HCT116 (cell line): ENCODE results near the gene POMT1. TPM values are rescaled to one million over a fixed set of nuclear protein-coding genes. Genes with fewer than 3 reads are reported as not detected.
"Not testable (repeated sequence)": the region's sequence is repeated elsewhere in the genome, so short reads cannot be mapped to it uniquely, and the experiment has no call there.

Experiments
- ATAC-seq: fragments of 200-7000 bp; cut with Tn5 transposase; 2 replicates; pipeline ENCODE4 v1.9.1; 2020; ENCODE audit warnings: mild to moderate bottlenecking, moderate library complexity
- BruUV-seq: library from RNA; stranded (reverse); fragments of 400-500 nt; replicated peaks from 2 replicates; lab custom pipeline; 2021; lab: Mats Ljungman, UMichigan
- CTCF ChIA-PET: fragments of 300-600 bp; sonication (Branson Sonifier 250); formaldehyde crosslinking; loops from one replicate; lab custom pipeline; 2021; ENCODE audit warnings: antibody characterized with exemption; lab: Charles Lee
- POLR2A ChIA-PET: fragments of 300-600, 350-600 bp; sonication (Branson Sonifier 250); formaldehyde crosslinking; loops from one replicate; lab custom pipeline; 2021; ENCODE audit warnings: antibody characterized with exemption; lab: Charles Lee
- RAD21 ChIA-PET, 2 experiments: fragments of 300-600 bp; sonication (Branson Sonifier 250); formaldehyde crosslinking; loops; one replicate each; lab custom pipeline; 2023; ENCODE audit warnings: low total read pairs in 2 of 2; ENCODE audit not compliant: uncharacterized antibody in 2 of 2, unreplicated experiment in 2 of 2, low non-redundant PET in 1 of 2; lab: Charles Lee
- DNase-seq: peaks from one replicate; pipeline ENCODE4 v3.0.0-alpha.2; 2010; ENCODE audit warnings: low read depth, low spot score
- H2AFZ ChIP-seq: fragments of 200-600 bp; shearing (Covaris generic), sonication (generic); 2 replicates; pipeline ENCODE4 v1.6.1; 2017; ENCODE audit warnings: low read depth, mixed run types, mixed read lengths, antibody characterized with exemption, low read length; ENCODE audit not compliant: poor library complexity, severe bottlenecking
- H3K27ac ChIP-seq: 2 replicates; pipeline ENCODE4 v1.5.1; 2012; ENCODE audit warnings: low read depth, low read length
- H3K27me3 ChIP-seq: fragments of 200-600 bp; sonication (generic); 2 replicates; pipeline ENCODE4 v1.6.1; 2016; ENCODE audit warnings: mixed run types, low read length, mixed read lengths; ENCODE audit not compliant: insufficient read depth
- H3K36me3 ChIP-seq, 2 experiments: fragments of 200-500 bp in 1 of 2; fragments of 200-600 bp in 1 of 2; sonication (Bioruptor generic) in 1 of 2; sonication (generic) in 1 of 2; 2 replicates each; pipeline versions ENCODE4 v1.5.1 to v1.6.1; 2014 to 2016; ENCODE audit warnings: low read length in 2 of 2, inconsistent platforms in 1 of 2, mixed read lengths in 1 of 2, mixed run types in 1 of 2; ENCODE audit not compliant: insufficient read depth in 2 of 2, control insufficient read depth in 1 of 2
- H3K4me1 ChIP-seq, 2 experiments: fragments of 200-600 bp in 1 of 2; sonication (generic) in 1 of 2; 2 replicates each; pipeline versions ENCODE4 v1.5.1 to v1.6.1; 2012 to 2017; ENCODE audit warnings: low read length in 2 of 2, inconsistent platforms in 1 of 2, mild to moderate bottlenecking in 1 of 2, mixed read lengths in 1 of 2, mixed run types in 1 of 2, moderate library complexity in 1 of 2; ENCODE audit not compliant: insufficient read depth in 2 of 2, control insufficient read depth in 1 of 2
- H3K4me2 ChIP-seq: fragments of 200-600 bp; sonication (generic); 2 replicates; pipeline ENCODE4 v1.6.1; 2017; ENCODE audit warnings: mixed run types, low read length, mixed read lengths
- H3K4me3 ChIP-seq, 2 experiments: fragments of 200-600 bp in 1 of 2; sonication (generic) in 1 of 2; replicated peaks in 1 of 2; 2 replicates each; pipeline ENCODE4 v1.5.1; 2011 to 2016; ENCODE audit warnings: low read length in 2 of 2, control low read depth in 1 of 2, low read depth in 1 of 2, mild to moderate bottlenecking in 1 of 2, mixed read lengths in 1 of 2, mixed run types in 1 of 2
- H3K79me2 ChIP-seq: fragments of 200-600 bp; sonication (generic); 2 replicates; pipeline ENCODE4 v1.6.1; 2017; ENCODE audit warnings: mild to moderate bottlenecking, mixed run types, low read length, moderate library complexity, mixed read lengths; ENCODE audit not compliant: insufficient read depth
- H3K9ac ChIP-seq: fragments of 200-600 bp; sonication (generic); 2 replicates; pipeline ENCODE4 v1.6.1; 2016; ENCODE audit warnings: low read length, mixed read lengths
- H3K9me2 ChIP-seq: fragments of 200-600 bp; sonication (generic), shearing (Covaris generic); 2 replicates; pipeline ENCODE4 v1.6.1; 2017; ENCODE audit warnings: mixed run types, mild to moderate bottlenecking, moderate library complexity; ENCODE audit not compliant: insufficient read depth
- H3K9me3 ChIP-seq, 2 experiments: fragments of 200-500 bp in 1 of 2; fragments of 200-600 bp in 1 of 2; sonication (Bioruptor generic) in 1 of 2; sonication (generic) in 1 of 2; 2 replicates each; pipeline ENCODE4 v1.6.1; 2014 to 2017; ENCODE audit warnings: low read length in 2 of 2, mixed read lengths in 2 of 2, inconsistent platforms in 1 of 2, low read depth in 1 of 2, mild to moderate bottlenecking in 1 of 2, mixed run types in 1 of 2, moderate library complexity in 1 of 2; ENCODE audit not compliant: control insufficient read depth in 1 of 2, insufficient read depth in 1 of 2
- H4K20me1 ChIP-seq: fragments of 200-600 bp; sonication (generic), shearing (Covaris generic); 2 replicates; pipeline ENCODE4 v1.6.1; 2017; ENCODE audit warnings: mixed run types, mild to moderate bottlenecking, moderate library complexity; ENCODE audit not compliant: insufficient read depth
- CBX3 ChIP-seq: IDR thresholded peaks from 2 replicates; pipeline ENCODE4 v1.6.1; 2012; ENCODE audit warnings: low read depth
- ELF1 ChIP-seq: IDR thresholded peaks from 2 replicates; pipeline ENCODE4 v1.6.1; 2012; ENCODE audit warnings: low read depth, borderline replicate concordance
- EZH2 ChIP-seq: fragments of 200-600 bp; sonication (generic); IDR thresholded peaks from 2 replicates; pipeline ENCODE4 v1.6.1; 2017; ENCODE audit warnings: antibody characterized with exemption, mixed run types
- EZH2phosphoT487 ChIP-seq: fragments of 200-600 bp; IDR thresholded peaks from 2 replicates; pipeline ENCODE4 v1.6.1; 2018; ENCODE audit warnings: antibody characterized with exemption, borderline replicate concordance
- FOSL1 ChIP-seq: IDR thresholded peaks from 2 replicates; pipeline ENCODE4 v1.6.1; 2012; ENCODE audit warnings: low read depth
- JUND ChIP-seq: IDR thresholded peaks from 2 replicates; pipeline ENCODE4 v1.6.1; 2012
- POLR2A ChIP-seq: IDR thresholded peaks from 2 replicates; pipeline ENCODE4 v1.7.0; 2011; ENCODE audit warnings: borderline replicate concordance; ENCODE audit not compliant: insufficient read depth, insufficient read length; ENCODE audit errors: extremely low read depth
- POLR2AphosphoS5 ChIP-seq: IDR thresholded peaks from 2 replicates; pipeline ENCODE4 v1.6.1; 2011; ENCODE audit warnings: mild to moderate bottlenecking, low read depth, low read length, moderate library complexity
- RAD21 ChIP-seq: IDR thresholded peaks from 2 replicates; pipeline ENCODE4 v1.6.1; 2012; ENCODE audit warnings: low read depth, mild to moderate bottlenecking
- SP1 ChIP-seq: IDR thresholded peaks from 2 replicates; pipeline ENCODE4 v1.6.1; 2012; ENCODE audit warnings: low read depth
- TCF7L2 ChIP-seq: IDR thresholded peaks from 2 replicates; pipeline ENCODE4 v1.7.0; 2011; ENCODE audit warnings: borderline replicate concordance, inconsistent platforms; ENCODE audit not compliant: insufficient read depth, insufficient read length; ENCODE audit errors: extremely low read depth
- YY1 ChIP-seq: IDR thresholded peaks from 2 replicates; pipeline ENCODE4 v1.6.1; 2011; ENCODE audit warnings: low read length, low read depth, moderate library complexity, mild to moderate bottlenecking; ENCODE audit not compliant: insufficient replicate concordance; ENCODE audit errors: extremely low read depth
- ZFX ChIP-seq: fragments of 450-650 bp; IDR thresholded peaks from 2 replicates; pipeline ENCODE4 v1.6.1; 2017
- ZNF274 ChIP-seq: fragments of 200-500 bp; sonication (Bioruptor generic); IDR thresholded peaks from 2 replicates; pipeline ENCODE4 v1.6.1; 2014; ENCODE audit warnings: mild to moderate bottlenecking, low read depth, low read length, inconsistent platforms
- intact Hi-C: fragments of 100-400 bp; cut with micrococcal nuclease; formaldehyde crosslinking; loops from 2 replicates; pipeline ENCODE4 v1.10.0; 2022
- total RNA-seq: library from RNA; stranded (reverse); gene quantifications from one replicate; pipeline ENCODE4 v1.2.1, GENCODE V29; 2021; ENCODE audit not compliant: unreplicated experiment
- TF ChIP-seq, protein P1 (sequence below): IDR thresholded peaks from 2 replicates; pipeline ENCODE4 v1.6.1; 2012
- TF ChIP-seq, protein P2 (sequence below): IDR thresholded peaks from 2 replicates; pipeline ENCODE4 v1.6.1; 2012
- TF ChIP-seq, protein P3 (sequence below), 3 experiments: fragments of 200-600 bp in 1 of 3; sonication (generic) in 1 of 3; IDR thresholded peaks in 2 of 3; conservative IDR thresholded peaks in 1 of 3; 2 replicates each; pipeline ENCODE4 v1.5.1; 2012 to 2017; ENCODE audit warnings: low read depth in 2 of 3, low read length in 2 of 3, antibody characterized with exemption in 1 of 3, borderline replicate concordance in 1 of 3, control low read depth in 1 of 3, mild to moderate bottlenecking in 1 of 3, mixed read lengths in 1 of 3, mixed run types in 1 of 3, moderate library complexity in 1 of 3; ENCODE audit not compliant: insufficient read depth in 1 of 3
- TF ChIP-seq, protein P4 (sequence below): IDR thresholded peaks from 2 replicates; pipeline ENCODE4 v1.6.1; 2012; ENCODE audit warnings: low read depth

Gene POMT1
- total RNA-seq, 1 experiment from 2014 or later = 21.4 TPM

DNA sequence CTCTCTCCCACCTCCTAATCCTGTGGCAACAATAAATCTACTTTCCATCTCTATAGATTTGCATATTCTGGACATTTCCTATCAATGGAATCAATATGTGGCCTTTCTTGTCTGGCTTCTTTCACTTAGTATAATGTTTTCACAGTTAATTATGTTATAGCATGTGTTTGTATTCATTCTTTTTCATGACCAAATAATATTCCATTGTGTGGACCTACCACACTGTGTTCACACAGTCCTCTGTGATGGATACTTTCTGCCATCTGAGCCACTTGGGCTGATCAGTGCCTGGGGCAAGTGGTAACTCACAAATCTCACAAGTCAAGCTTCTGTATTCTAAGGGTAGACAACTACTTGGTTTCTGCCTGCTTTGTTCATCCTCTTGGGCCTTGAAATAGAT is 48.7 kb upstream of the POMT1 start:
- no peak overlapping the region for H3K4me3 ChIP-seq
- H3K9ac ChIP-seq = no peak overlapping the region
- DNase-seq (no peak), ATAC-seq (no peak)
- no peaks in the 10 kb centered on the region for H3K9me3 ChIP-seq
- no TSS peak for BruUV-seq
- CTCF ChIA-PET = no interaction called here
- peaks cover 43 to 52% of the 10 kb centered on the region in 2 experiments for H3K36me3 ChIP-seq
- intact Hi-C loops = no loop called here
- peaks cover 78% of the 10 kb centered on the region for H3K79me2 ChIP-seq
- H3K4me1 ChIP-seq = no peaks in the 10 kb centered on the region
- H2AFZ ChIP-seq = no peak overlapping the region
- no peaks in the 10 kb centered on the region for H3K9me2 ChIP-seq
- no peak overlapping the region for H3K27ac ChIP-seq
- POLR2A ChIA-PET = no interaction called here
- RAD21 ChIA-PET = no interaction called here
- TF ChIP-seq, protein P1, sequence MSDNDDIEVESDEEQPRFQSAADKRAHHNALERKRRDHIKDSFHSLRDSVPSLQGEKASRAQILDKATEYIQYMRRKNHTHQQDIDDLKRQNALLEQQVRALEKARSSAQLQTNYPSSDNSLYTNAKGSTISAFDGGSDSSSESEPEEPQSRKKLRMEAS = no peak
- no peak for TF ChIP-seq YY1
- no peak for TF ChIP-seq ZNF274
- TF ChIP-seq EZH2 = no peak
- TF ChIP-seq POLR2AphosphoS5 = no peak
- no peak for TF ChIP-seq ZFX
- no peak for TF ChIP-seq ELF1
- TF ChIP-seq, protein P2, sequence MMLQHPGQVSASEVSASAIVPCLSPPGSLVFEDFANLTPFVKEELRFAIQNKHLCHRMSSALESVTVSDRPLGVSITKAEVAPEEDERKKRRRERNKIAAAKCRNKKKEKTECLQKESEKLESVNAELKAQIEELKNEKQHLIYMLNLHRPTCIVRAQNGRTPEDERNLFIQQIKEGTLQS = no peak
- no peak for TF ChIP-seq RAD21
- no peak for TF ChIP-seq JUND
- no peak for TF ChIP-seq SP1
- TF ChIP-seq POLR2A = no peak
- TF ChIP-seq TCF7L2 = no peak
- TF ChIP-seq, protein P3, sequence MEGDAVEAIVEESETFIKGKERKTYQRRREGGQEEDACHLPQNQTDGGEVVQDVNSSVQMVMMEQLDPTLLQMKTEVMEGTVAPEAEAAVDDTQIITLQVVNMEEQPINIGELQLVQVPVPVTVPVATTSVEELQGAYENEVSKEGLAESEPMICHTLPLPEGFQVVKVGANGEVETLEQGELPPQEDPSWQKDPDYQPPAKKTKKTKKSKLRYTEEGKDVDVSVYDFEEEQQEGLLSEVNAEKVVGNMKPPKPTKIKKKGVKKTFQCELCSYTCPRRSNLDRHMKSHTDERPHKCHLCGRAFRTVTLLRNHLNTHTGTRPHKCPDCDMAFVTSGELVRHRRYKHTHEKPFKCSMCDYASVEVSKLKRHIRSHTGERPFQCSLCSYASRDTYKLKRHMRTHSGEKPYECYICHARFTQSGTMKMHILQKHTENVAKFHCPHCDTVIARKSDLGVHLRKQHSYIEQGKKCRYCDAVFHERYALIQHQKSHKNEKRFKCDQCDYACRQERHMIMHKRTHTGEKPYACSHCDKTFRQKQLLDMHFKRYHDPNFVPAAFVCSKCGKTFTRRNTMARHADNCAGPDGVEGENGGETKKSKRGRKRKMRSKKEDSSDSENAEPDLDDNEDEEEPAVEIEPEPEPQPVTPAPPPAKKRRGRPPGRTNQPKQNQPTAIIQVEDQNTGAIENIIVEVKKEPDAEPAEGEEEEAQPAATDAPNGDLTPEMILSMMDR (IDR thresholded peaks at IDR 0.05 in 2 of 3, conservative IDR thresholded peaks at IDR 0.05 in 1 of 3; ENCODE audit: borderline replicate concordance in 1 of 3, insufficient read depth in 1 of 3, low read depth in 2 of 3, low read length in 2 of 3) = no peak
- no peak for TF ChIP-seq FOSL1
- TF ChIP-seq EZH2phosphoT487 = no peak
- TF ChIP-seq CBX3 = no peak
- TF ChIP-seq, protein P4, sequence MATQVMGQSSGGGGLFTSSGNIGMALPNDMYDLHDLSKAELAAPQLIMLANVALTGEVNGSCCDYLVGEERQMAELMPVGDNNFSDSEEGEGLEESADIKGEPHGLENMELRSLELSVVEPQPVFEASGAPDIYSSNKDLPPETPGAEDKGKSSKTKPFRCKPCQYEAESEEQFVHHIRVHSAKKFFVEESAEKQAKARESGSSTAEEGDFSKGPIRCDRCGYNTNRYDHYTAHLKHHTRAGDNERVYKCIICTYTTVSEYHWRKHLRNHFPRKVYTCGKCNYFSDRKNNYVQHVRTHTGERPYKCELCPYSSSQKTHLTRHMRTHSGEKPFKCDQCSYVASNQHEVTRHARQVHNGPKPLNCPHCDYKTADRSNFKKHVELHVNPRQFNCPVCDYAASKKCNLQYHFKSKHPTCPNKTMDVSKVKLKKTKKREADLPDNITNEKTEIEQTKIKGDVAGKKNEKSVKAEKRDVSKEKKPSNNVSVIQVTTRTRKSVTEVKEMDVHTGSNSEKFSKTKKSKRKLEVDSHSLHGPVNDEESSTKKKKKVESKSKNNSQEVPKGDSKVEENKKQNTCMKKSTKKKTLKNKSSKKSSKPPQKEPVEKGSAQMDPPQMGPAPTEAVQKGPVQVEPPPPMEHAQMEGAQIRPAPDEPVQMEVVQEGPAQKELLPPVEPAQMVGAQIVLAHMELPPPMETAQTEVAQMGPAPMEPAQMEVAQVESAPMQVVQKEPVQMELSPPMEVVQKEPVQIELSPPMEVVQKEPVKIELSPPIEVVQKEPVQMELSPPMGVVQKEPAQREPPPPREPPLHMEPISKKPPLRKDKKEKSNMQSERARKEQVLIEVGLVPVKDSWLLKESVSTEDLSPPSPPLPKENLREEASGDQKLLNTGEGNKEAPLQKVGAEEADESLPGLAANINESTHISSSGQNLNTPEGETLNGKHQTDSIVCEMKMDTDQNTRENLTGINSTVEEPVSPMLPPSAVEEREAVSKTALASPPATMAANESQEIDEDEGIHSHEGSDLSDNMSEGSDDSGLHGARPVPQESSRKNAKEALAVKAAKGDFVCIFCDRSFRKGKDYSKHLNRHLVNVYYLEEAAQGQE = no peak
- H3K4me2 ChIP-seq = no peak overlapping the region
- H4K20me1 ChIP-seq = 0 out of 2 replicates have a peak, but pooled peaks cover 4% of the 10 kb centered on the region
- H3K27me3 ChIP-seq = no peaks in the 10 kb centered on the region

DNA sequence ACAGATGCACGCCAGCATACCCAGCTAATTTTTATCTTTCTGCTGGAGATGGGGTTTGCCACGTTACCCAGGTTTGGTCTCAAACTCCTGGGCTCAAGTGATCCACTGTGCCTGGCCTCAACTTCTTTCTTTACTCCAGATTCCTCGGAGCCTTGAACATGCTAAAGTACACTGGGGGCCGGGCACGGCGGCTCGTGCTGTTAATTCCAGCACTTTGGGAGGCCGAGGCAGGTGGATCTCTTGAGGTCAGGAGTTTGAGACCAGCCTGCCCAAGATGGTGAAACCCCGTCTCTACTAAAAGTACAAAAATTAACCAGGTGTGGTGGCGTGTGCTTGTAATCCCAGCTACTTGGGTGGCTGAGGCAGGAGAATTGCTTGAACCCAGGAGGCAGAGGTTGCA is 47.1 kb upstream of the POMT1 start:
- peaks cover 54 to 62% of the 10 kb centered on the region in 2 experiments for H3K36me3 ChIP-seq
- H3K4me2 ChIP-seq, H3K27ac ChIP-seq, DNase-seq, BruUV-seq, H4K20me1 ChIP-seq, intact Hi-C loops, H2AFZ ChIP-seq, ATAC-seq, H3K4me1 ChIP-seq, H3K9me3 ChIP-seq, H3K27me3 ChIP-seq, H3K9me2 ChIP-seq, H3K9ac ChIP-seq, H3K4me3 ChIP-seq, RAD21 ChIA-PET, POLR2A ChIA-PET: not testable (repeated sequence)
- peaks cover 78% of the 10 kb centered on the region for H3K79me2 ChIP-seq
- CTCF ChIA-PET = interaction anchor here (0.7 kb wide), 1 partner anchor 1356 kb away, joined by 3 read pairs; no protein-coding TSS in a partner anchor
